HepG2 (cell line): ENCODE data around the gene TARM1. TPM values are rescaled to one million over a fixed set of nuclear protein-coding genes. Genes with fewer than 3 reads are reported as not detected.

ENCODE experiments used
- BORCS8-MEF2B ChIP-seq: sonication (generic); formaldehyde crosslinking; IDR thresholded peaks from 2 replicates; pipeline ENCODE4 v1.8.0; 2022; ENCODE audit warnings: mild to moderate bottlenecking, missing genetic modification reagents
- CBFB ChIP-seq: sonication (generic); formaldehyde crosslinking; IDR thresholded peaks from 2 replicates; pipeline ENCODE4 v1.4.0; 2020; ENCODE audit warnings: missing genetic modification reagents
- CHCHD3 ChIP-seq: sonication (generic); formaldehyde crosslinking; IDR thresholded peaks from 2 replicates; pipeline ENCODE4 v1.8.0; 2022; ENCODE audit warnings: mild to moderate bottlenecking, missing genetic modification reagents, moderate library complexity
- FOSL1 ChIP-seq: sonication (generic); formaldehyde crosslinking; IDR thresholded peaks from 2 replicates; pipeline ENCODE4 v1.9.0; 2021; ENCODE audit warnings: missing genetic modification reagents, borderline replicate concordance
- HINFP ChIP-seq: sonication (generic); formaldehyde crosslinking; IDR thresholded peaks from 2 replicates; pipeline ENCODE4 v1.4.0; 2020; ENCODE audit warnings: low read depth, mild to moderate bottlenecking, missing genetic modification reagents
- IKZF5 ChIP-seq: IDR thresholded peaks from 2 replicates; pipeline ENCODE4 v1.6.1; 2018; ENCODE audit warnings: missing genetic modification reagents, mild to moderate bottlenecking, missing compliant biosample characterization
- MXD1 ChIP-seq: sonication (generic); formaldehyde crosslinking; IDR thresholded peaks from 2 replicates; pipeline ENCODE4 v1.4.0; 2020; ENCODE audit warnings: mild to moderate bottlenecking, missing genetic modification reagents
- NFAT5 ChIP-seq: sonication (generic); formaldehyde crosslinking; IDR thresholded peaks from 2 replicates; pipeline ENCODE4 v1.4.0; 2020; ENCODE audit warnings: missing genetic modification reagents
- REPIN1 ChIP-seq: sonication (generic); formaldehyde crosslinking; IDR thresholded peaks from 2 replicates; pipeline ENCODE4 v1.8.0; 2022; ENCODE audit warnings: missing genetic modification reagents, low read depth, mild to moderate bottlenecking, borderline replicate concordance
- SATB2 ChIP-seq: sonication (generic); formaldehyde crosslinking; IDR thresholded peaks from 2 replicates; pipeline ENCODE4 v1.5.0; 2020; ENCODE audit warnings: missing genetic modification reagents
- ZBTB14 ChIP-seq: sonication (generic); formaldehyde crosslinking; IDR thresholded peaks from 2 replicates; pipeline ENCODE4 v1.4.0; 2020; ENCODE audit warnings: missing genetic modification reagents
- ZNF768 ChIP-seq: sonication (generic); formaldehyde crosslinking; IDR thresholded peaks from 2 replicates; pipeline ENCODE4 v1.4.0; 2020; ENCODE audit warnings: missing genetic modification reagents
- ZNF782 ChIP-seq: sonication (generic); formaldehyde crosslinking; IDR thresholded peaks from 2 replicates; pipeline ENCODE4 v1.4.0; 2020; ENCODE audit warnings: missing genetic modification reagents, mild to moderate bottlenecking, borderline replicate concordance
- ZNF800 ChIP-seq: sonication (generic); formaldehyde crosslinking; IDR thresholded peaks from 2 replicates; pipeline ENCODE4 v1.4.0; 2020; ENCODE audit warnings: missing genetic modification reagents
- polyA plus RNA-seq, 8 experiments: library from polyadenylated mRNA; depleted of rRNA in 3 of 8; stranded (reverse) in 7 of 8; unstranded in 1 of 8; fragments of >200 nt; fragmentation: Illumina TruSeq in 4 of 8; extraction: Trizol in 4 of 8; gene quantifications; 2 replicates each; pipeline versions ENCODE4 v1.2.1 to v1.2.3, GENCODE V29; 2011 to 2016; ENCODE audit warnings: low read depth in 4 of 8, missing spikeins in 1 of 8, mixed read lengths in 1 of 8; ENCODE audit not compliant: insufficient read depth in 1 of 8
- total RNA-seq, 5 experiments: library from RNA; depleted of rRNA; stranded (reverse); fragments of >200 nt; fragmentation: Illumina TruSeq; extraction: Trizol; gene quantifications; 2 replicates each; pipeline ENCODE4 v1.2.3, GENCODE V29; 2016; ENCODE audit warnings: low read depth in 1 of 5

The TARM1 gene
- total and polyA plus RNA-seq, 2 of the 13 experiments (the other 11 are each of a cell fraction or from before 2014, with no cell fraction given) = not detected

GRCh38 chr19:54095859-54096616 is 14.9 kb upstream of the TARM1 start (continued):
- 0 out of 2 replicates have a peak, but pooled peaks have one; percentile 38 for TF ChIP-seq ZBTB14 (CRISPR knock-in tag)
- TF ChIP-seq CBFB (CRISPR knock-in tag) = 0 out of 2 replicates have a peak, but pooled peaks have one; percentile 24
- peak; percentile 79 for TF ChIP-seq ZNF800 (CRISPR knock-in tag)
- TF ChIP-seq CHCHD3 (CRISPR knock-in tag) = 0 out of 2 replicates have a peak, but pooled peaks have one; percentile 54
- peak; percentile 26; the same call in 1 of the 2 replicates for TF ChIP-seq ZNF768 (CRISPR knock-in tag)
- 0 out of 2 replicates have a peak, but pooled peaks have one; percentile 34 for TF ChIP-seq REPIN1 (CRISPR knock-in tag)
- TF ChIP-seq FOSL1 (CRISPR knock-in tag) = peak; percentile 19; the same call in 1 of the 2 replicates
- peak; percentile 78 for TF ChIP-seq BORCS8-MEF2B (CRISPR knock-in tag)
- TF ChIP-seq HINFP = peak; percentile 51; the same call in 1 of the 2 replicates
- TF ChIP-seq MXD1 (CRISPR knock-in tag) = peak; percentile 83
- TF ChIP-seq SATB2 (CRISPR knock-in tag) = peak; percentile 90
- peak; percentile 79; the same call in 1 of the 2 replicates for TF ChIP-seq NFAT5 (CRISPR knock-in tag)
- 0 out of 2 replicates have a peak, but pooled peaks have one; percentile 23 for TF ChIP-seq IKZF5 (CRISPR knock-in tag)
- TF ChIP-seq ZNF782 = 0 out of 2 replicates have a peak, but pooled peaks have one; percentile 52
